Esophagus (tissue), 2 donors: Measurements from ENCODE around the gene LCN15. TPM values are rescaled to one million over a fixed set of nuclear protein-coding genes. Genes with fewer than 3 reads are reported as not detected.
"Not testable (repeated sequence)": the region's sequence is repeated elsewhere in the genome, so short reads cannot be mapped to it uniquely, and the experiment has no call there.

Source experiments
- H3K27ac ChIP-seq, 2 donors: one replicate each; pipeline ENCODE4 v1.5.1; 2013; ENCODE audit warnings: low read depth in 2 of 2, mild to moderate bottlenecking in 2 of 2, inconsistent platforms in 1 of 2, low read length in 1 of 2, moderate library complexity in 1 of 2
- H3K27me3 ChIP-seq, 2 donors: one replicate each; pipeline ENCODE4 v1.6.1; 2013; ENCODE audit warnings: low read length in 2 of 2, control low read depth in 1 of 2, mild to moderate bottlenecking in 1 of 2; ENCODE audit not compliant: insufficient read depth in 2 of 2, control insufficient read depth in 1 of 2
- H3K36me3 ChIP-seq, 2 donors: one replicate each; pipeline ENCODE4 v1.6.1; 2013; ENCODE audit warnings: low read length in 1 of 2; ENCODE audit not compliant: control insufficient read depth in 2 of 2, insufficient read depth in 2 of 2
- H3K4me1 ChIP-seq, 2 donors: one replicate each; pipeline ENCODE4 v1.6.1; 2013; ENCODE audit warnings: low read length in 1 of 2; ENCODE audit not compliant: control insufficient read depth in 2 of 2, insufficient read depth in 2 of 2
- H3K4me3 ChIP-seq, 2 donors: one replicate each; pipeline ENCODE4 v1.5.1; 2013; ENCODE audit warnings: low read length in 2 of 2, mild to moderate bottlenecking in 2 of 2, low read depth in 1 of 2, moderate library complexity in 1 of 2
- H3K9me3 ChIP-seq, 2 donors: one replicate each; pipeline ENCODE4 v1.6.1; 2013; ENCODE audit warnings: mild to moderate bottlenecking in 2 of 2, low read depth in 1 of 2, low read length in 1 of 2, moderate library complexity in 1 of 2; ENCODE audit not compliant: control insufficient read depth in 2 of 2, insufficient read depth in 1 of 2
- whole genome bisulfite sequencing, 2 donors: extraction: QIAGEN DNeasy Blood & Tissue Kit; methylation state at CpG; one replicate each; pipeline ENCODE4 v1.1.7; 2013; 5-methylcytosine and 5-hydroxymethylcytosine counted together
- polyA plus RNA-seq, 2 donors: library from polyadenylated mRNA; stranded (reverse); fragments of 200-250 nt; gene quantifications; one replicate each; pipeline ENCODE4 v1.2.3, GENCODE V29; 2013
- donor health status: healthy with polysubstance abuse.
- donor health status: Bipolar disorder and iron deficiency.

Gene LCN15
- polyA plus RNA-seq, 2 donors: not detected

DNA sequence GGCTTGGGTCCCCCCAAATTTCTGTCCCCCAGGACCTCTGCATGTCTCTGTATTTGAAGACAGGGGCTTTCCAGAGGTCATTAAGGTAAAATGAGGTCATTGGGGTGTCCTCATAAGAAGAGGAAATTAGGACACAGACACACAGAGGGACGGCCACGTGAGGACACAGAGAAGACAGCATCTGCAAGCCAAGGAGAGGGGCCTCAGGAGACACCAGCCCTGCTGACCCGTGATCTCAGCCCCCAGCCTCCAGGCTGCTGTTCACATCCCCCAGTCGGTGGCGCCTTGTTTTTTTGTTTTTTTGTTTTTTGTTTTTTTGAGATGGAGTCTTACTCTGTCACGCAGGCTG is 30.7 kb upstream of the LCN15 start:
- H3K27ac ChIP-seq: no peak overlapping the region
- H3K9me3 ChIP-seq: no peaks in the 10 kb centered on the region
- WGBS, 2 donors: 77 to 82% methylated on average over 6 of the region's 6 CpGs
- peaks cover 0 to 3% of the 10 kb centered on the region in 2 donors for H3K36me3 ChIP-seq
- H3K27me3 ChIP-seq: no peaks in the 10 kb centered on the region
- peaks cover 14 to 19% of the 10 kb centered on the region in 2 donors for H3K4me1 ChIP-seq
- no peak overlapping the region for H3K4me3 ChIP-seq

DNA sequence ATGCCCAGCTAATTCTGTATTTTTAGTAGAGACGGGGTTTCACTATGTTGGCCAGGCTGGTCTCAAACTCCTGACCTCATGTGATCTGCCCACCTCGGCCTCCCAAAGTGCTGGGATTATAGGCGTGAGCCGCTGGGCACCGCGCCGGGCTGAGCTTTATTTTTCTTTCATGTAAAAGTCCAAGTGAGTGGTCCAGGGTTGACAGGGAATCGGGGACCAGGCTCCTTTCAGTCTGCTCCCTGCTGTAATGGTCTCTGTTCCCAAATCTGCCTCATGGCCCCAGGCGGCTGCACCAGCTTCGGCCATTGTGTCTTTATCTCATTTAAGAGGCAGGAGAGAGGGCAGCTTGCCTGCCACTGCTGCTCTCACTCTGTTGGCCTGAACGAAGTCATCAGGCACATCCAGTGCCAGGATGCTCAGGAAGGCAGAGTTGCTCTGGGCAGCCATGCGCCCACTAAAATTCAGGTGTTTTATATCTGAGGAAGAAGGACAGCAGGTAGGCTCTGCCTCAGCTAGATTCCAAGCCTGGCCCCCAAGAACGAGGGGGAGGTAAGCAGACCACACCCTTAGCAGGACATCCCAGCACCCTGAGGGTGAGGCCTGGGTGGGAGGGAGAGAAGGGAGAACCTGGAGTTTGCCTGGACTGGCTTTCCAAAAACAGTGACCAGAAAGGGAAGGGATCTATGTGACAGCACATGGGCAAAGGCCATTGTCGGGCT is 30.1 kb upstream of the LCN15 start:
- no peaks in the 10 kb centered on the region for H3K9me3 ChIP-seq
- no peak overlapping the region for H3K4me3 ChIP-seq
- H3K4me1 ChIP-seq: peaks cover 11 to 15% of the 10 kb centered on the region in 2 donors
- H3K27ac ChIP-seq: no peak overlapping the region
- 85 to 87% methylated on average over 14 of the region's 14 CpGs for WGBS, 2 donors
- peaks cover 0 to 3% of the 10 kb centered on the region in 2 donors for H3K36me3 ChIP-seq
- H3K27me3 ChIP-seq: no peaks in the 10 kb centered on the region

DNA sequence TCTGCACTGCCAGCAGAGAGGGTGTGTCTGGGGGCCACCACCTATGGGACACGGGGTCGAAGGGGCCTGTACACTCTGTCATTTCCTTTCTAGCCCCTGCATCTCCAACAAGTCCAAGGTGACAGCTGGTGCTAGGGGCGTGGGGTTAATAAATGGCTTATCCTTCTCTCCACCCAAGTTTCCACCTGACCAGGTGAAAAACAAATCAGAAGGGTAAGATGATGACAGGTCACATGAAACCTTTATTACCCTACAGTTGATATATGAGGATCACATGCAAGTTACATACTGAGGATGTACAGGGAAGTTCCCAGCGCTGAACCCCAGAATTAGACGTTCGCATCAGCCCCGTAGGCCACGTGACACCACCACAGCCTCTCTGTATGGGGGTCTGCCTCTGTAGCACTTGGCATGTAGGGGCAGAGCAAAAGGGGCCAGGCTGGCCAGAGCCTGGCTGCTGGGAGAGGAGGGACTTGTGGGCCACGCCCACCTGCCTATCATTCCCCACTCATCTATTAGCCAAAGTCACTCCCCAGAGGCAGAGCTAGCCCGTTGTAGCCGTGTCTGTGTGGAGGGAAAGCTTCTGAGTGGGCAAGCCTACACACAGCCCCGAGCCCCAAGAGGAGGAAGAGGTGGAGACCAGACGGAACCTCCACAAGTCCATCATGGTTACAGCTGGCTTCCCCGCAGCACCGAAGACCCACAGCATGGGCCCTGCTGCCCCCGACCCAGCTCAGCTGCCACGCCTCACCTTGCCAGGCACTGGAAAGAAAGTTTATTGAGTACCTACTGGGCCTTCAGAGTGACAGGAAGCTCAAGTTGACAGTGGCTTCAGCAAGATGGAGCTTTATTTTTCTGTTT is 29.0 kb upstream of the LCN15 start:
- H3K36me3 ChIP-seq: peaks cover 0 to 3% of the 10 kb centered on the region in 2 donors
- H3K9me3 ChIP-seq: no peaks in the 10 kb centered on the region
- 76 to 77% methylated on average over 17 of the region's 17 CpGs for WGBS, 2 donors
- no peak overlapping the region for H3K4me3 ChIP-seq
- H3K4me1 ChIP-seq: peaks cover 6 to 7% of the 10 kb centered on the region in 2 donors
- H3K27ac ChIP-seq: no peak overlapping the region
- no peaks in the 10 kb centered on the region for H3K27me3 ChIP-seq

DNA sequence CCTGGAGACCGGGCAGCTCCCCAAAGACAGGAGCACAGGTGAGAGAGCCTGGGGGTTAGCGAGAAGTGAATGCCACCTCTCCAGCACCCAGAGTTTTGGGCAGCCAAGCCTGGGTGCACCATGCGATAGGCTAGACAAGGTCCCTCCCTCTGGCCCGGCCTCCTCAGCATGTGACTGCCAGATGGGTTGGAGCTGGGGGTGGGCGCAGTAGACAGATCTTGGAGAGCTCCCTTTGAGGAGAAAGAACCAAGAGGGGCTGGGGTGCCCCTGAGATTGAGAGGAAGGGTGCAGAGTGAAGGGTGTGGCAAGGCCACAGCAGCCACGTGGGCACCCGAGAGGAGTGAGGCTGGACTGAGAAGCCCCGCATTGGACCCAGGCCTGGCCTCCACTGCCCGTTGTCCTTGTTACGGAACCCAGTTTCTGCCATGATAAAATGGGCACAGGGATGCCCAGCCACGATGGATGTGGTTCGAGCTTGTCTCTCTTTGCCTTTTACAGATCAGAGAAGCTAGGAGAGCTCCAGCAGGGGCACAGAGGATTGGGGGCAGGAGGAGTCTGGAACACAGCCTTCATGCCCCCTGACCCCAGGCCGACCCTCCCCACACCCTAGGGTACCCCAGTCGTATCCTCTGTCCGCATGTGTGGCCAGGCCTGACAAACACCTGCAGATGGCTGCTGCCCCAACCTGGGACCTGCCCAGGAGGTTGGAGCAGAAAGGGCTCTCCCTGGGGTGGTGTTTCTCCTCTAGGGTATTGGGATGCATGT is 28.2 kb upstream of the LCN15 start:
- peaks cover 6 to 7% of the 10 kb centered on the region in 2 donors for H3K4me1 ChIP-seq
- H3K27me3 ChIP-seq: no peaks in the 10 kb centered on the region
- H3K27ac ChIP-seq: peak overlapping the region in 1 of 2 donors; percentile 98
- H3K36me3 ChIP-seq: peaks cover 0 to 3% of the 10 kb centered on the region in 2 donors
- H3K4me3 ChIP-seq: no peak overlapping the region
- WGBS, 2 donors: 69 to 79% methylated on average over 15 of the region's 15 CpGs
- H3K9me3 ChIP-seq: no peaks in the 10 kb centered on the region

DNA sequence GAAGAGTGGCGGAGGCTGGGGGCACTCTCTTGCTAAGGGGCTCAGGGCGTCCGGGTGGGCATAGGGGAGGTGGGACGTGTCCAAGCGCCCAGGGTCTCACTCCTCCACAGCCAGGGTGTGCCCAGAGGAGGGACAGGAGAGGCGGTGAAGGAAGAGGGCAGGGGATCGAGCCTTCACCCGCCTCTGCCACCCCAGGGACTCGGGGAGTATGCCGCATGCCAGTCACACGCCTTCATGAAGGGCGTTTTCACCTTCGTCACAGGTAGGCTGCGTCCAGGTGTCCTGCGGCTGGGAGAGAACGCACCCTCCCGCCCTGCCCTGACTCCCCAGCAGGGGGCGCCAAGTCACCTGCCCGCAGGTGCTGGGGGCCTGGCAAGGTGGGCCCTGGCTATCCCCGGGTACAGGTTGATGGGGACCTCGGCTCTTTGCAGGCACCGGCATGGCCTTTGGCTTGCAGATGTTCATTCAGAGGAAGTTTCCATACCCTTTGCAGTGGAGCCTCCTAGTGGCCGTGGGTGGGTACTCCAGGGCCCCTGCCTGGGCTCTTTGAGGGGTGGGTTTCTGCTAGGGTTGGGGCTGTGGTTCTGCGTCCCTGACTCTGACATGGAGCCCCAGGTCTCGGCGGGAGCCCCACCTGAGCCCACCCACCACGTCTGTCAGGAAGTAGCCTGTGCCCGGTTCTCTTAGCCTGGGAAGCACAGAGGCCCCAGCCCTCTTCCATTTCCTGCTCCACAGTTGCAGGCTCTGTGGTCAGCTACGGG is 27.4 kb upstream of the LCN15 start:
- Histone ChIP-seq H3K4me1 (peaks cover 6 to 7% of the 10 kb centered on the region in 2 donors), H3K27me3 (no peaks in the 10 kb centered on the region)

DNA sequence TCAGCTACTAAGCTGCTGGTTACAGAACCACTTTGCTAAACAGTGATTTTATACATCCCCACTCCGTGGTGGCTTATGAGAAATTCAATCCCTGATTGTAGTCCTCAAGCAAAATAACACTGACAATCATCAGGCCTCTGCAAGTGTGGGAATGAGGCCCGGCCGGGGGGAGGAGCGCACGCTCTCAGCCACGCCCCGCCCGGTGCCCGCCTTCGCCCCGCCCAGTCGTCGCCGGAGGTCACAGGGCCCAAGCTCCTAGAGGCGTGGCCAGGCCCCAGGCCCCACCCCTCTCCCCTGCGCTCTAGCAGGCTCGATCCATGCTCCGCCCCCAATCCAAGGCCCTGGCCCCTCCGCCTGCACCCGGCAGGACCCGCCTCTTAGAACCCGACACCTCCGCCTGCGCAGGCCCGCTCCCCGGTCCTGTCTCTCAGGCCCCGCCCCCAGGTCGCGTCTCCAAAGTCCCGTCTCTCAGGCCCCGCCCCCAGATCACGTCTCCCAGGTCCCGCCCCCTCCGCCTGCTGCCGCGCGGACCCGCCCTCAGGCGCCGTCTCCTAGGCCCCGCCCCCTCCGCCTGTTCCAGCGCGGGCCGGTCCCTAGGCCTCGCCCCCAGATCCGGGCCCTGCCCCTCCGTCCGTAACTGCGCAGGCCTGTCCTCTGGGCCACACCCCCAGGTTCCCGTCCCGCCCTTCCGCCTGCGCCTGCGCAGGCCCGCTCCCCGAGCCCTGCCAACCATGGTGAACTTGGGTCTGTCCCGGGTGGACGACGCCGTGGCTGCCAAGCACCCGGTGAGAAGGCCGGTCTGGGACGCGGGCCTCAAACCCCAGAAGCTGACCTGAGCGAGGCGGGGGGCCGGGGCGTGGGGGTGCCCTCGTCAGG is 26.6 kb upstream of the LCN15 start, which contains the start of gene TMEM141:
TSS of gene TMEM141 (plus strand) at position 705 of the 876 bp plus-strand sequence. CDS start at position 732, 27 bp downstream.
- peaks cover 6 to 7% of the 10 kb centered on the region in 2 donors for H3K4me1 ChIP-seq
- H3K4me3 ChIP-seq: peak within 1 kb of the TSS; percentile 61 to 64
- no peaks in the 10 kb centered on the region for H3K27me3 ChIP-seq
- no peaks in the 10 kb centered on the region for H3K9me3 ChIP-seq
- WGBS, 2 donors: 1 to 2% methylated on average over 64 to 70 of the region's 70 CpGs
- H3K36me3 ChIP-seq: peaks cover 0 to 3% of the 10 kb centered on the region in 2 donors
- H3K27ac ChIP-seq: peak within 1 kb of the TSS; percentile 95 to 98

More for the DNA sequence above, 27.4 kb upstream of the LCN15 start:
- Histone ChIP-seq H3K36me3 (peaks cover 0 to 3% of the 10 kb centered on the region in 2 donors), H3K27ac (peak overlapping the region; percentile 95 to 98), H3K4me3 (peak overlapping the region; percentile 61 to 64), H3K9me3 (no peaks in the 10 kb centered on the region)
- WGBS, 2 donors: 4% methylated on average over 26 to 29 of the region's 29 CpGs

DNA sequence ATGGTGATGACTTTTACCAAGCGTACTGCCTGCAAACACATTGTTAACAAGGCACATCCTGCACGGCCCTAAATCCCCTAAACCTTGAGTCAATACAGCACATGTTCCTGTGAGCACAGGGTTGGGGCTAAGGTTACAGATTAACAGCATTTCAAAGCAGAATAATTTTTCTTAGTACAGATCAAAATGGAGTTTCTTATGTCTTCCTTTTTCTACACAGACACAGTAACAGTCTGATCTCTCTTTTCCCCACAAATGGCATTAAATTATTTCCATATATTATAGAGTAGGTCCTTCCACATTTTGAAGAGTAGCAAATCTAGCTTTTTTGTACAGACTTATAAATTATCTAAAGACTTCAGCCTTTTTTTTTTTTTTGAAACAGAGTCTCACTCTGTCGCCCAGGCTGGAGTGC is 25.2 kb upstream of the LCN15 start:
- WGBS, 2 donors: 61 to 66% methylated on average over 3 of the region's 3 CpGs
- Histone ChIP-seq H3K9me3 (no peaks in the 10 kb centered on the region), H3K4me3 (no peak overlapping the region), H3K27ac (no peak overlapping the region), H3K36me3 (peaks cover 0 to 3% of the 10 kb centered on the region in 2 donors), H3K27me3 (no peaks in the 10 kb centered on the region), H3K4me1 (peaks cover 6 to 7% of the 10 kb centered on the region in 2 donors)

DNA sequence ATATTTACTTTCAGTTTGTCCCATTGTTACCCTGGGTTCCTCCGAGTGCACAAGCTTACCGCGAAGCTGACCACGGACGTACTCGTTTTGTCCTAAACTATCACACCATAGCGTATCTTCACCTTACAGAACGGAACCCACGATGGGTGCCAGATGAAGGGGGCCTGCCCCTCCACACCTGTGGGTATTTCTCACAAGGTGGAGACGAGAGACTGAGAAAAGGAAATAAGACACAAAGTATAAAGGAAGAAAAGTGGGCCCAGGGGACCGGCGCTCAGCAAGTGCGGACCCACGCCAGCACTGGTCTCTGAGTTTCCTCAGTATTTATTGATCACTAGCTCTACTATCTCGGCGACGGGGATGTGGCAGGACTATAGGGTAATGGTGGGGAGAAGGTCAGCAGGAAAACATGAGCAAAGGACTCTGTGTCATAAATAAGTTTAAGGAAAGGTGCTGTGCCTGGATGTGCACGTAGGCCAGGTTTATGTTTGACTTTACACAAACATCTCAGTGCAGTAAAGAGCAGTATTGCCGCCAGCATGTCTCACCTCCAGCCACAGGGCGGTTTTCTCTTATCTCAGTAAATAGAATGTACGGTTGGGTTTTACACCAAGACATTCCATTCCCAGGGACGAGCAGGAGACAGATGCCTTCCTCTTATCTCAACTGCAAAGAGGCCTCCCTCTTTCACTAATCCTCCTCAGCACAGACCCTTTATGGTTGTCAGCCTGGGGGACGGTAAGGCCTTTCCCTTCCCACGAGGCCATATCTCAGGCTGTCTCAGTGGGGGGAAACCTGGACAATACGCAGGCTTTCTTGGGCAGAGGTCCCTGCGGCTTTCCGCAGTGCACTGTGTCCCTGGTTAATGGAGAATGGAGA is 24.6 kb upstream of the LCN15 start:
- not testable (repeated sequence) for H3K36me3 ChIP-seq, H3K9me3 ChIP-seq, H3K27me3 ChIP-seq, H3K4me3 ChIP-seq, H3K4me1 ChIP-seq, H3K27ac ChIP-seq
- 70 to 82% methylated on average over 26 to 27 of the region's 27 CpGs for WGBS, 2 donors
